DND-41 (cell line): ENCODE measurements around the gene HNRNPH1.
"Not testable (repeated sequence)": the region's sequence is repeated elsewhere in the genome, so short reads cannot be mapped to it uniquely, and the experiment has no call there.

ENCODE experiments used
- ATAC-seq: fragments of 200-7000 bp; cut with Tn5 transposase; 3 replicates; pipeline ENCODE4 v1.9.1; 2021; ENCODE audit warnings: low read depth; ENCODE audit not compliant: insufficient read depth
- DNase-seq: peaks from one replicate; pipeline ENCODE4 v3.0.0-alpha.2; 2020
- H2AFZ ChIP-seq: 2 replicates; pipeline ENCODE4 v1.6.0; 2012; ENCODE audit warnings: low read depth, low read length
- H3K27ac ChIP-seq: 2 replicates; pipeline ENCODE4 v1.5.1; 2012; ENCODE audit warnings: low read length, inconsistent platforms
- H3K27me3 ChIP-seq: fragments of 200-600 bp; sonication (generic); 2 replicates; pipeline ENCODE4 v1.6.0; 2012; ENCODE audit warnings: low read length, mild to moderate bottlenecking, inconsistent platforms; ENCODE audit not compliant: insufficient read depth, poor library complexity
- H3K36me3 ChIP-seq: 2 replicates; pipeline ENCODE4 v1.5.1; 2012; ENCODE audit warnings: low read length, inconsistent platforms; ENCODE audit not compliant: insufficient read depth
- H3K4me1 ChIP-seq: 2 replicates; pipeline ENCODE4 v1.5.1; 2012; ENCODE audit warnings: mild to moderate bottlenecking, low read length; ENCODE audit not compliant: insufficient read depth
- H3K4me2 ChIP-seq: 2 replicates; pipeline ENCODE4 v1.6.0; 2012; ENCODE audit warnings: mild to moderate bottlenecking, moderate library complexity, low read length, inconsistent platforms; ENCODE audit not compliant: insufficient read depth
- H3K4me3 ChIP-seq, 2 experiments: fragments of 200-600 bp in 1 of 2; shearing (Covaris generic) in 1 of 2; 2 replicates each; pipeline ENCODE4 v1.5.1; 2012 to 2016; ENCODE audit warnings: inconsistent platforms in 2 of 2, low read length in 2 of 2, mild to moderate bottlenecking in 2 of 2, low read depth in 1 of 2, moderate library complexity in 1 of 2
- H3K79me2 ChIP-seq: 2 replicates; pipeline ENCODE4 v1.6.0; 2012; ENCODE audit warnings: low read length, inconsistent platforms; ENCODE audit not compliant: insufficient read depth
- H3K9ac ChIP-seq: 2 replicates; pipeline ENCODE4 v1.6.0; 2012; ENCODE audit warnings: low read depth, mild to moderate bottlenecking, inconsistent platforms, low read length, moderate library complexity
- H3K9me3 ChIP-seq: 2 replicates; pipeline ENCODE4 v1.5.1; 2012; ENCODE audit warnings: low read length, moderate library complexity, mild to moderate bottlenecking, inconsistent platforms; ENCODE audit not compliant: insufficient read depth, severe bottlenecking
- H4K20me1 ChIP-seq: 2 replicates; pipeline ENCODE4 v1.6.0; 2012; ENCODE audit warnings: low read length; ENCODE audit not compliant: insufficient read depth
- EZH2 ChIP-seq: IDR thresholded peaks from 3 replicates; pipeline ENCODE4 v1.6.1; 2012; ENCODE audit warnings: borderline replicate concordance, low read depth, mild to moderate bottlenecking, moderate library complexity, low read length, inconsistent platforms; ENCODE audit not compliant: severe bottlenecking
- TF ChIP-seq, protein P1 (sequence below): IDR thresholded peaks from 2 replicates; pipeline ENCODE4 v1.5.1; 2012; ENCODE audit warnings: borderline replicate concordance, low read length, moderate library complexity, mild to moderate bottlenecking; ENCODE audit not compliant: poor library complexity, severe bottlenecking; ENCODE audit errors: extremely low read depth

The HNRNPH1 gene

DNA sequence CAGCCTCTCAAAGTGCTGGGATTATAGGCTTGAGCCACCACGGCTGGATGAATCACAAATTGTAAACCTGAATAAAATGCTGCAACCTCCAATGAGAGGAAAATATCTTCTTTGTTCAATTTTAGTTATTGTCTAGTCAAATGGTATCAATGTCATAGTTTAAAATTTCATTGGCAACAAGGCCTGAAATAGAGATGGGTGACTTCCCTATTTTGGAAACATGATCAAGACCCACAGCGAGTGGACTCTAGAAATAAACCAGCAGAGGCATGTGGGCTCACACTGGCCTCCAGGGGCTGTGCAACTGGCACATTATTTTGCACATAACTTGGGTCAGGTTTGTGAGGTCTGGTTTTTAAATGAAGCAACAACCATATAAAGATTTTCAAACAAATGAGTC is 29.7 kb upstream of the HNRNPH1 start:
- not testable (repeated sequence) for H3K36me3 ChIP-seq, DNase-seq

DNA sequence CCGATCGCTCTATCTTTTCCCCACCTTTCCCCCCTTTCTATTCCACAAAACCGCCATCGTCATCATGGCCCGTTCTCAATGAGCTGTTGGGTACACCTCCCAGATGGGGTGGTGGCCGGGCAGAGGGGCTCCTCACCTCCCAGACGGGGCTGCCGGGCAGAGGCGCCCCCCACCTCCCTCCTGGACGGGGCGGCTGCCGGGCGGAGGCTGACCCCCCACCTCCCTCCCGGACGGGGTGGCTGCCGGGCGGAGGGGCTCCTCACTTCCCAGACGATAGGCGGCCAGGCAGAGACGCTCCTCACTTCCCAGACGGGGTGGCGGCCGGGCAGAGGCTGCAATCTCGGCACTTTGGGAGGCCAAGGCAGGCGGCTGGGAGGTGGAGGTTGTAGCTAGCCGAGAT is 26.8 kb upstream of the HNRNPH1 start:
- H3K27ac ChIP-seq, H3K79me2 ChIP-seq, H3K27me3 ChIP-seq, H3K4me1 ChIP-seq, DNase-seq, H2AFZ ChIP-seq, H3K4me2 ChIP-seq, H3K36me3 ChIP-seq, H3K9ac ChIP-seq, H3K4me3 ChIP-seq, H3K9me3 ChIP-seq, ATAC-seq, H4K20me1 ChIP-seq: not testable (repeated sequence)

More for the DNA sequence above, 29.7 kb upstream of the HNRNPH1 start:
- not testable (repeated sequence) for H3K9ac ChIP-seq, H4K20me1 ChIP-seq, H2AFZ ChIP-seq, H3K27ac ChIP-seq, H3K27me3 ChIP-seq, H3K79me2 ChIP-seq, H3K4me2 ChIP-seq, H3K4me1 ChIP-seq, H3K4me3 ChIP-seq, ATAC-seq, H3K9me3 ChIP-seq

DNA sequence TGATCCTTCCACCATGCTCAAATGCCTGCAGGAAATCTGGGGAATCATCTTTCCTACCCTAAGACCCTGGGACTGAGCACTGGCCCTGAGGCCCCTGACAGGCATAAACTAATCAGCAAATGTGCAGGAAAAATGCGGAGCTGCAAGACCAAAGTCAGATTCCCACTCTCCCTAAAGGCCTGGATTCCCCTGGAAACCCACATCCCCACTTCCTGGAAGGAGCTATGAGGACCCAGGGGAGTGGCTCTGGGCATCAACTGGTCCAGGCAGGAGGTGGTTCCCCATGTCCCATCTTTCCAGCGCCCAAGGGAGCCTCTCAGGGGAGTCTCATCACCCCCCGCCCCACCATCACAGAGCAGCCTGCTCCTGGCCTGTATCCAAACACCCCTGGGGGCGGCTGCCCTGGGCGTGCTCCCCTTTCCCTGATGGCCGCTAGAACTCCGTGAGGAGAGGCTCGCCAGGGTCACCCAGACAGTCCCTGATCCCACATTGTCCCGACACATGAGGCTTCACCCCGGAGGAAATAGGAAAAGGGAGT is 25.8 kb upstream of the HNRNPH1 start:
- not testable (repeated sequence) for H3K27ac ChIP-seq

DNA sequence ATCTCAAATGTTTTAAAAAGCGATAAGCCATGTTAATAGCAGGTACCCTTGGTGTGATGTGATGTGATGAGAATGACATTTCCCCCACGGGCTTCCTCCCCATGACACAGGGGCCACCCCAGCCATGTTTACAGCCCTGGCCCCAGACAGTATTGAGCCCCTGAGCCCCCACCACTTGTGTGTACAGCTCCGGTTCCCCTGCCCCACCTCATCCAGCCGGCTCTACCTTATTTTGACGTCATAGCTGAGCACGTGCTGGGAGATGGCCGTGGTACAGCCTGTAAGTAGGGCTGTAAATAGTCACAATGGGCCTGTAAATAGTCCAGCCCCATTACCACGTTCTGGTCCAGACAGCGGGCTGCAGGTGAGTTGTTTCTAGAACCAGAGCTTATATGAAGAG is 24.9 kb upstream of the HNRNPH1 start:
- no peak overlapping the region for H3K27ac ChIP-seq
- no peak overlapping the region for H3K4me3 ChIP-seq
- no peaks in the 10 kb centered on the region for H3K27me3 ChIP-seq
- H4K20me1 ChIP-seq: no peaks in the 10 kb centered on the region
- no peaks in the 10 kb centered on the region for H3K4me1 ChIP-seq
- no peaks in the 10 kb centered on the region for H3K79me2 ChIP-seq
- H3K9me3 ChIP-seq: no peaks in the 10 kb centered on the region
- H3K4me2 ChIP-seq: no peak overlapping the region
- no peaks in the 10 kb centered on the region for H3K36me3 ChIP-seq
- DNase-seq (no peak), ATAC-seq (no peak)
- H3K9ac ChIP-seq: no peak overlapping the region
- no peak for TF ChIP-seq EZH2
- TF ChIP-seq, protein P1, sequence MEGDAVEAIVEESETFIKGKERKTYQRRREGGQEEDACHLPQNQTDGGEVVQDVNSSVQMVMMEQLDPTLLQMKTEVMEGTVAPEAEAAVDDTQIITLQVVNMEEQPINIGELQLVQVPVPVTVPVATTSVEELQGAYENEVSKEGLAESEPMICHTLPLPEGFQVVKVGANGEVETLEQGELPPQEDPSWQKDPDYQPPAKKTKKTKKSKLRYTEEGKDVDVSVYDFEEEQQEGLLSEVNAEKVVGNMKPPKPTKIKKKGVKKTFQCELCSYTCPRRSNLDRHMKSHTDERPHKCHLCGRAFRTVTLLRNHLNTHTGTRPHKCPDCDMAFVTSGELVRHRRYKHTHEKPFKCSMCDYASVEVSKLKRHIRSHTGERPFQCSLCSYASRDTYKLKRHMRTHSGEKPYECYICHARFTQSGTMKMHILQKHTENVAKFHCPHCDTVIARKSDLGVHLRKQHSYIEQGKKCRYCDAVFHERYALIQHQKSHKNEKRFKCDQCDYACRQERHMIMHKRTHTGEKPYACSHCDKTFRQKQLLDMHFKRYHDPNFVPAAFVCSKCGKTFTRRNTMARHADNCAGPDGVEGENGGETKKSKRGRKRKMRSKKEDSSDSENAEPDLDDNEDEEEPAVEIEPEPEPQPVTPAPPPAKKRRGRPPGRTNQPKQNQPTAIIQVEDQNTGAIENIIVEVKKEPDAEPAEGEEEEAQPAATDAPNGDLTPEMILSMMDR: no peak
- no peak overlapping the region for H2AFZ ChIP-seq

More for the DNA sequence above, 25.8 kb upstream of the HNRNPH1 start:
- H3K27me3 ChIP-seq, H4K20me1 ChIP-seq, H2AFZ ChIP-seq, H3K4me1 ChIP-seq, H3K9me3 ChIP-seq, H3K79me2 ChIP-seq, H3K9ac ChIP-seq, H3K36me3 ChIP-seq, ATAC-seq, H3K4me2 ChIP-seq, H3K4me3 ChIP-seq, DNase-seq: not testable (repeated sequence)

DNA sequence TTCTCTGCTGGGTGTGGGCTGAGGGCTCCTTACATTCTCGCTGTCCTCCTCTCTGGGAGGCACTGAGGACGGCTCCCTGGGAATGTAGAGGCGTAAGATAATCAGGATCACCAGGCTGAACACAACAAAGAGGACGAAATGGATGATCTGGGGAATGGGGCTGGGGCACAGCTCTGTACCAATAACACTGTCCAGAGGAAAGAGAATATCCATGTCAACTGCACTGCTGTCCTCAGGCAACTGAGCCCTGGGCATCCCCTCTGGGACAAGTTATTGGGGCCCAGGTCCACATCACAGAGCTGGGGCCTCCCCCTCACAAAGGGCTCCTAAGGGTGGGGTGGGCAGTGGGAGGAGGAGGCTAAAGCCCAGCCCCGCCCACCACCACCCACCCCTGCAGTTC is 21.3 kb upstream of the HNRNPH1 start:
- H3K4me2 ChIP-seq, H3K9me3 ChIP-seq, H2AFZ ChIP-seq, H3K9ac ChIP-seq, H3K4me3 ChIP-seq, H3K27me3 ChIP-seq, H3K36me3 ChIP-seq, ATAC-seq, DNase-seq, H3K79me2 ChIP-seq, H3K27ac ChIP-seq, H3K4me1 ChIP-seq, H4K20me1 ChIP-seq: not testable (repeated sequence)

DNA sequence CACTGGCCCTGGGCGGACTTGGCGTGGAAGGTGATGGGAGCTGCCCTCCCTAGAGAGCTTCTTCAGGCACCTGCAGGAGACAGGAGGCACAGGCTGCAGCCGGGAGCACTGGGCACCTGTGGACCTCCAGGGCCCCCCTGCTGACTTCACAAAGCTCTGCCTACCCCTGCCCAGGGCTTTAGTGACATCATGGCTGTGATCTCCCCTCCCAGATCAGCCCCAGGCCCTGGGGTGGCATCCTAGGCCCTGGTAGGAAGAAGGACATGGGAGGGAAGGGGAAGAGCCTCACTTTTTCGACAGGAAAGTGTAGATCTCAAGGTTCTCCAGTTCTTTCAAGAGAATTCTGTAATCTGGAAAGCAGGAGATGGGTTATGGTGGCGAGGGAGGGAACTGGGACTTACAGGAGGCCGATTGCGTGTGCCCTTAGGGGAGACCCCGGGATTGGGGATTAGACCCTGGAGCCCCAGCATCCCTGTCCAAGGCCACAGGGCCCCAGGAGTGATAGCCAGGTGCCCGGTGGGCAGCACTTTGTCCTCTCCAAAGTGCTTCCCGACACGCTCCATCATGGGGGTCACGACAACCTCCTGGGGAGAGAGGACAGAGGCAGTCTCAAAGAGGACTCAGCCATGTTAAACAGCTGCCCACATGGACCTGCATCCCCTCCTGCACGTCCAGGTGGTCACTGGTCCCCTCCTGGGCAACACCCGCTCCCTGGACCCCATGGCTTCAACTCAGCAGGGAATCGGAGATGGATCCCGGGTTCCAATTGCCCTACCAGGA is 19.9 kb upstream of the HNRNPH1 start:
- not testable (repeated sequence) for H3K4me3 ChIP-seq, DNase-seq, ATAC-seq

DNA sequence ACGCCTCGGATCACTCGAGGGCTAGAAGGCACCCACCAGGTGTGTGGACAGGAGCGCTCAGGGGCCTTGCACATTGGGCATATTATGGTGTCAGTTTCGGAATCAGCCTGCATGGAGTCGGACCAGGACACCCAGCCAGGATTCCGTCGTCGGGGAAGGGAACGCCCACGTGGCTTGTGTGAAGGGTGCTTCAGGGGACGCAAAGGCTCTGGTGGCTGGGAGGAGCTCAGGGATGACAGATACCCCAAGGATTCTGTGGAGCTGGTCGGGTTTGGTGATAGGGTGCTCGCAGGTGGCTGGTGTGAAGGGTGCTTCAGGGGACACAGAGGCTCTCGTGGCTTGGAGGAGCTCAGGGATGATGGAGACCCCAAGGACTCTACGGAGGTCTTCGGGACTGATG is 19.2 kb upstream of the HNRNPH1 start:
- not testable (repeated sequence) for ATAC-seq, H4K20me1 ChIP-seq, H3K27me3 ChIP-seq, DNase-seq, H3K4me1 ChIP-seq, H3K4me2 ChIP-seq, H3K9me3 ChIP-seq, H3K79me2 ChIP-seq, H2AFZ ChIP-seq, H3K4me3 ChIP-seq, H3K36me3 ChIP-seq, H3K9ac ChIP-seq, H3K27ac ChIP-seq

More for the DNA sequence above, 19.9 kb upstream of the HNRNPH1 start:
- not testable (repeated sequence) for H3K4me2 ChIP-seq, H3K9ac ChIP-seq, H3K36me3 ChIP-seq, H2AFZ ChIP-seq, H4K20me1 ChIP-seq, H3K79me2 ChIP-seq, H3K9me3 ChIP-seq, H3K27ac ChIP-seq, H3K4me1 ChIP-seq, H3K27me3 ChIP-seq
